ENCODE results near the gene GNGT2. TPM values are rescaled to one million over a fixed set of nuclear protein-coding genes. Genes with fewer than 3 reads are reported as not detected.

GNGT2 gene
- total RNA-seq, 2 experiments from 2014 or later, result 39.8 to 45.3 TPM

- no peaks in the 10 kb centered on the region for H3K9me3 Mint-ChIP-seq (ENCODE audit: low read depth)
- H3K4me3 Mint-ChIP-seq, result peak overlapping the region; percentile 98
- no peaks in the 10 kb centered on the region for H3K27me3 Mint-ChIP-seq
- CTCF ChIA-PET, result interaction anchor here (0.9 to 5.1 kb wide), 7 partner anchors 9 to 34 kb away, joined by 3 to 32 read pairs (median 4); no protein-coding TSS in a partner anchor
- peaks cover 68% of the 10 kb centered on the region for H3K36me3 Mint-ChIP-seq
- H3K27ac Mint-ChIP-seq, result peak overlapping the region; percentile 87
- DNase-seq, result no peak
- H3K4me1 Mint-ChIP-seq, result peaks cover 71% of the 10 kb centered on the region
- no peak for ATAC-seq
These were observed 4.4 kb upstream of the GNGT2 start for GRCh38 chr17:49214676-49215360.

GRCh38 chr17:49213847-49214246, 3.5 kb upstream of the GNGT2 start:
- H3K4me3 Mint-ChIP-seq, result peak overlapping the region; percentile 98
- no peaks in the 10 kb centered on the region for H3K27me3 Mint-ChIP-seq
- no peaks in the 10 kb centered on the region for H3K9me3 Mint-ChIP-seq (ENCODE audit: low read depth)
- ATAC-seq (no peak), DNase-seq (no peak)
- H3K4me1 Mint-ChIP-seq, result peaks cover 72% of the 10 kb centered on the region
- peak overlapping the region; percentile 87 for H3K27ac Mint-ChIP-seq
- CTCF ChIA-PET, result interaction anchor here (0.9 to 5.1 kb wide), 7 partner anchors 10 to 34 kb away, joined by 3 to 32 read pairs (median 4); no protein-coding TSS in a partner anchor
- peaks cover 61% of the 10 kb centered on the region for H3K36me3 Mint-ChIP-seq

- Mint-ChIP-seq H3K4me1 (peaks cover 72% of the 10 kb centered on the region), H3K4me3 (peak overlapping the region; percentile 98), H3K9me3 (ENCODE audit: low read depth) (no peaks in the 10 kb centered on the region), H3K27me3 (no peaks in the 10 kb centered on the region), H3K27ac (peak overlapping the region; percentile 87), H3K36me3 (peaks cover 58% of the 10 kb centered on the region)
- CTCF ChIA-PET, result interaction anchor here (0.8 to 5.6 kb wide), 8 partner anchors 7 to 33 kb away, joined by 3 to 46 read pairs (median 9); no protein-coding TSS in a partner anchor
- DNase-seq (no peak), ATAC-seq (no peak)
These were observed 3.0 kb upstream of the GNGT2 start for GRCh38 chr17:49213399-49213798.

GRCh38 chr17:49209061-49209571, 1.3 kb downstream of the GNGT2 start:
- peak overlapping the region; percentile 98 for H3K4me3 Mint-ChIP-seq
- H3K4me1 Mint-ChIP-seq, result peaks cover 45% of the 10 kb centered on the region
- H3K36me3 Mint-ChIP-seq, result peaks cover 54% of the 10 kb centered on the region
- no peaks in the 10 kb centered on the region for H3K27me3 Mint-ChIP-seq
- peak; percentile 65 for DNase-seq
- peak overlapping the region; percentile 85 for H3K27ac Mint-ChIP-seq
- no peaks in the 10 kb centered on the region for H3K9me3 Mint-ChIP-seq (ENCODE audit: low read depth)
- CTCF ChIA-PET, result interaction anchor here (1.2 to 5.6 kb wide), 10 partner anchors 10 to 347 kb away, joined by 4 to 46 read pairs (median 14); no protein-coding TSS in a partner anchor
- peak; percentile 35 for ATAC-seq

GRCh38 chr17:49204516-49204915, 5.9 kb downstream of the GNGT2 start:
- Mint-ChIP-seq H3K27me3 (no peaks in the 10 kb centered on the region), H3K4me1 (peaks cover 21% of the 10 kb centered on the region), H3K4me3 (no peak overlapping the region), H3K27ac (no peak overlapping the region), H3K9me3 (ENCODE audit: low read depth) (no peaks in the 10 kb centered on the region), H3K36me3 (peaks cover 39% of the 10 kb centered on the region)
- DNase-seq (no peak), ATAC-seq (no peak)
- CTCF ChIA-PET, result interaction anchor here (0.5 to 1.5 kb wide), 3 partner anchors 11 to 51 kb away, joined by 3 to 5 read pairs (median 3); no protein-coding TSS in a partner anchor

GRCh38 chr17:49203796-49204195, 6.6 kb downstream of the GNGT2 start:
- Mint-ChIP-seq H3K4me3 (no peak overlapping the region), H3K9me3 (ENCODE audit: low read depth) (no peaks in the 10 kb centered on the region), H3K4me1 (peaks cover 14% of the 10 kb centered on the region), H3K27me3 (no peaks in the 10 kb centered on the region), H3K36me3 (peaks cover 39% of the 10 kb centered on the region), H3K27ac (no peak overlapping the region)
- CTCF ChIA-PET, result interaction anchor here (1.2 to 1.5 kb wide), 2 partner anchors 12 to 20 kb away, joined by 3 to 5 read pairs; no protein-coding TSS in a partner anchor
- ATAC-seq (no peak), DNase-seq (no peak)

GRCh38 chr17:49201481-49201927, 8.9 kb downstream of the GNGT2 start:
- no peak overlapping the region for H3K4me3 Mint-ChIP-seq
- H3K36me3 Mint-ChIP-seq, result peaks cover 29% of the 10 kb centered on the region
- DNase-seq (no peak), ATAC-seq (no peak)
- no peaks in the 10 kb centered on the region for H3K27me3 Mint-ChIP-seq
- no peak overlapping the region for H3K27ac Mint-ChIP-seq
- H3K4me1 Mint-ChIP-seq, result peaks cover 9% of the 10 kb centered on the region
- CTCF ChIA-PET, result interaction anchor here (13.9 kb wide), 1 partner anchor 27 kb away, joined by 132 read pairs; the partner anchor contains the start of gene PHOSPHO1
- no peaks in the 10 kb centered on the region for H3K9me3 Mint-ChIP-seq (ENCODE audit: low read depth)

GRCh38 chr17:49200423-49201083, 9.8 kb downstream of the GNGT2 start:
- no peak for ATAC-seq
- CTCF ChIA-PET, result interaction anchor here (0.7 to 13.9 kb wide), 6 partner anchors 14 to 282 kb away, joined by 3 to 132 read pairs (median 4); partner anchors contain the start of gene PHOSPHO1

GRCh38 chr17:49198211-49198610, 12.2 kb downstream of the GNGT2 start:
- Mint-ChIP-seq H3K27me3 (no peaks in the 10 kb centered on the region), H3K9me3 (ENCODE audit: low read depth) (no peaks in the 10 kb centered on the region), H3K4me3 (no peak overlapping the region), H3K36me3 (peaks cover 13% of the 10 kb centered on the region), H3K27ac (no peak overlapping the region), H3K4me1 (peaks cover 40% of the 10 kb centered on the region)
- DNase-seq, result no peak
- ATAC-seq, result no peak
- CTCF ChIA-PET, result interaction anchor here (0.8 to 13.9 kb wide), 6 partner anchors 10 to 30 kb away, joined by 3 to 132 read pairs (median 3); partner anchors contain the start of genes ABI3, GNGT2 and PHOSPHO1

More at GRCh38 chr17:49200423-49201083, 9.8 kb downstream of the GNGT2 start:
- H3K36me3 Mint-ChIP-seq, result peaks cover 21% of the 10 kb centered on the region
- peaks cover 19% of the 10 kb centered on the region for H3K4me1 Mint-ChIP-seq
- no peak overlapping the region for H3K4me3 Mint-ChIP-seq
- H3K9me3 Mint-ChIP-seq (ENCODE audit: low read depth), result no peaks in the 10 kb centered on the region
- H3K27ac Mint-ChIP-seq, result no peak overlapping the region
- H3K27me3 Mint-ChIP-seq, result no peaks in the 10 kb centered on the region
- DNase-seq, result no peak

GRCh38 chr17:49197346-49197998, 12.9 kb downstream of the GNGT2 start:
- no peak overlapping the region for H3K4me3 Mint-ChIP-seq
- no peak overlapping the region for H3K27ac Mint-ChIP-seq
- peaks cover 41% of the 10 kb centered on the region for H3K4me1 Mint-ChIP-seq
- peaks cover 8% of the 10 kb centered on the region for H3K36me3 Mint-ChIP-seq
- CTCF ChIA-PET, result interaction anchor here (0.7 to 13.9 kb wide), 6 partner anchors 11 to 31 kb away, joined by 3 to 132 read pairs (median 3); partner anchors contain the start of genes ABI3, GNGT2 and PHOSPHO1
- ATAC-seq (no peak), DNase-seq (no peak)
- no peaks in the 10 kb centered on the region for H3K9me3 Mint-ChIP-seq (ENCODE audit: low read depth)
- H3K27me3 Mint-ChIP-seq, result no peaks in the 10 kb centered on the region

GRCh38 chr17:49196520-49196919, 13.9 kb downstream of the GNGT2 start:
- Mint-ChIP-seq H3K36me3 (no peaks in the 10 kb centered on the region), H3K4me1 (peaks cover 46% of the 10 kb centered on the region), H3K4me3 (no peak overlapping the region), H3K9me3 (ENCODE audit: low read depth) (no peaks in the 10 kb centered on the region), H3K27me3 (no peaks in the 10 kb centered on the region), H3K27ac (peak overlapping the region; percentile 2)
- ATAC-seq, result no peak
- no peak for DNase-seq
- CTCF ChIA-PET, result interaction anchor here (1.6 to 13.9 kb wide), 2 partner anchors 14 to 32 kb away, joined by 5 to 132 read pairs; partner anchors contain the start of genes ABI3, GNGT2 and PHOSPHO1

- Mint-ChIP-seq H3K27ac (peak overlapping the region; percentile 83), H3K4me1 (peaks cover 50% of the 10 kb centered on the region), H3K27me3 (no peaks in the 10 kb centered on the region), H3K4me3 (peak overlapping the region; percentile 48), H3K9me3 (ENCODE audit: low read depth) (no peaks in the 10 kb centered on the region), H3K36me3 (no peaks in the 10 kb centered on the region)
- ATAC-seq, result no peak
- no peak for DNase-seq
- CTCF ChIA-PET, result interaction anchor here (1.6 to 13.9 kb wide), 3 partner anchors 14 to 32 kb away, joined by 5 to 132 read pairs (median 56); partner anchors contain the start of genes ABI3, GNGT2 and PHOSPHO1
These were observed 14.6 kb downstream of the GNGT2 start for GRCh38 chr17:49195751-49196150.

All from activated CD8-positive, alpha-beta memory T cell treated with anti-CD3 and anti-CD28 coated beads, Interleukin-2, amount 10 ng/mL, durations not matched to agents 7 days and 5 days (primary cell).